ENCODE results near the gene GTF3C2. TPM values are rescaled to one million over a fixed set of nuclear protein-coding genes. Genes with fewer than 3 reads are reported as not detected.

Gene GTF3C2
- total and polyA plus RNA-seq, 9 of the 15 experiments (the other 6 are each of a cell fraction or from before 2014, with no cell fraction given), result 35.5 to 96.8 (median 53.0) TPM

- TF ChIP-seq RBM14 (IDR thresholded peaks at IDR 0.05; ENCODE audit: borderline replicate concordance, insufficient read depth, low read depth, low read length) (no peak), UBTF (IDR thresholded peaks at IDR 0.05; ENCODE audit: borderline replicate concordance in 1 of 2, low read depth in 2 of 2, low read length in 2 of 2) (no peak; a peak in 1 of 4 replicates), RBM34 (IDR thresholded peaks at IDR 0.05; ENCODE audit: borderline replicate concordance, insufficient read depth, low read length) (no peak), ZBTB12 (CRISPR knock-in tag; IDR thresholded peaks at IDR 0.05) (peak; percentile 66; the same call in 1 of the 2 replicates), ZFX (CRISPR knock-in tag; IDR thresholded peaks at IDR 0.05) (peak; percentile 65; the same call in 1 of the 2 replicates), NUFIP1 (IDR thresholded peaks at IDR 0.05; ENCODE audit: partially characterized antibody) (peak; percentile 27), ZBTB11 (CRISPR knock-in tag; IDR thresholded peaks at IDR 0.05) (peak in 2 of 3 experiments; percentile 44 to 92; a peak in 2 of 6 replicates), ZNF707 (CRISPR knock-in tag; conservative IDR thresholded peaks at IDR 0.05) (no peak), RNF219 (CRISPR knock-in tag; IDR thresholded peaks at IDR 0.05) (no peak), PYGO2 (tag; IDR thresholded peaks at IDR 0.05) (no peak), ZNF79 (CRISPR knock-in tag; IDR thresholded peaks at IDR 0.05; ENCODE audit: low read depth) (no peak), NONO (IDR thresholded peaks at IDR 0.05; ENCODE audit: low read depth in 2 of 2, low read length in 1 of 2) (peak in 1 of 2 experiments; percentile 98; a peak in 3 of 4 replicates), TGIF2 (CRISPR knock-in tag; IDR thresholded peaks at IDR 0.05) (no peak), PHB2 (IDR thresholded peaks at IDR 0.05; ENCODE audit: low read depth) (no peak), ZBTB8A (IDR thresholded peaks at IDR 0.05; ENCODE audit: partially characterized antibody) (no peak), HDGF (IDR thresholded peaks at IDR 0.05) (peak; percentile 94)
These were observed 24.3 kb upstream of the GTF3C2 start, which contains the start of gene ZNF513 (continued) for GRCh38 chr2:27380626-27381545.
